ENCODE measurements around the gene PEX11A. TPM values are rescaled to one million over a fixed set of nuclear protein-coding genes. Genes with fewer than 3 reads are reported as not detected.

PEX11A gene
- total and polyA plus RNA-seq, 2 of the 8 experiments (the other 6 are each of a cell fraction or from before 2014, with no cell fraction given): 2.9 to 3.0 TPM

GRCh38 chr15:89695198-89695597 lies 4.6 kb upstream of the PEX11A start:
- H2BK20ac ChIP-seq (ENCODE audit: low read length): no peak overlapping the region
- ChIA-PET CTCF (ENCODE audit: partially characterized antibody) (interaction anchor here (1.2 to 1.7 kb wide), 2 partner anchors 21 to 180 kb away, joined by 3 read pairs; no protein-coding TSS in a partner anchor), POLR2A (ENCODE audit: partially characterized antibody) (no interaction called here)
- WGBS, 2 experiments (ENCODE audit: extremely low coverage in 1 of 2, insufficient coverage in 1 of 2, insufficient read length in 1 of 2, insufficient replicate concordance in 2 of 2, low coverage in 1 of 2, low lambda C conversion rate in 2 of 2, missing lambda C conversion rate in 1 of 2): 78% methylated on average over 1 of the region's 1 CpG; no CpG with 5 or more reads in 1 of the 2 experiments
- H4K20me1 ChIP-seq (replicated peaks in 1 of 2; ENCODE audit: control insufficient read depth in 1 of 2, insufficient read depth in 2 of 2, low read length in 2 of 2): no peaks in the 10 kb centered on the region
- H3K27ac ChIP-seq (ENCODE audit: low read depth, low read length): no peak overlapping the region
- no peaks in the 10 kb centered on the region for H3K36me3 ChIP-seq (ENCODE audit: control insufficient read depth in 2 of 4, insufficient read depth in 4 of 4, low read length in 3 of 4)
- no peak for DNase-seq (ENCODE audit: low read depth in 1 of 2, low spot score in 2 of 2)
- no peak overlapping the region for H3K4me2 ChIP-seq (ENCODE audit: insufficient read depth in 1 of 2, low read depth in 2 of 2, low read length in 2 of 2)
- TF ChIP-seq SP2 (IDR thresholded peaks at IDR 0.05; ENCODE audit: low read length) (no peak), CTBP2 (IDR thresholded peaks at IDR 0.05; ENCODE audit: borderline replicate concordance, insufficient read depth, insufficient read length, low read length) (no peak), EP300 (IDR thresholded peaks at IDR 0.05; ENCODE audit: borderline replicate concordance in 1 of 2, low read depth in 2 of 2, low read length in 2 of 2) (no peak), E2F6 (IDR thresholded peaks at IDR 0.05) (no peak), NANOG (IDR thresholded peaks at IDR 0.05; ENCODE audit: insufficient read depth, low read depth, low read length, poor library complexity, severe bottlenecking) (no peak), MAFK (IDR thresholded peaks at IDR 0.05; ENCODE audit: low read depth, low read length) (no peak)
- no peaks in the 10 kb centered on the region for H3K9me3 ChIP-seq (ENCODE audit: insufficient read depth in 2 of 2, low read depth in 1 of 2, low read length in 1 of 2)
- H3K79me2 ChIP-seq (ENCODE audit: control insufficient read depth in 1 of 2, insufficient read depth in 2 of 2, low read length in 2 of 2): no peaks in the 10 kb centered on the region
- H2AFZ ChIP-seq (ENCODE audit: low read length): no peak overlapping the region
- H4K8ac ChIP-seq (ENCODE audit: extremely low read depth, insufficient read depth, low read length): no peak overlapping the region
- peaks cover 6% of the 10 kb centered on the region; the same call in 1 of the 2 replicates for H3K23me2 ChIP-seq (ENCODE audit: low read depth, low read length)
- no peak overlapping the region for H3K14ac ChIP-seq (ENCODE audit: insufficient read length)
- no peak overlapping the region for H2BK5ac ChIP-seq (ENCODE audit: low read depth, low read length)
- no peak overlapping the region for H4K91ac ChIP-seq (replicated peaks; ENCODE audit: insufficient read length, low read length)
- no peaks in the 10 kb centered on the region for H3K79me1 ChIP-seq (ENCODE audit: low read depth, low read length)
- H3K4ac ChIP-seq (replicated peaks; ENCODE audit: insufficient read length, low read depth, low read length): no peak overlapping the region
- H3K18ac ChIP-seq (ENCODE audit: extremely low read depth, low read length): no peak overlapping the region
- no peak overlapping the region for H3K23ac ChIP-seq (ENCODE audit: insufficient read length)
- no peak overlapping the region for H2BK15ac ChIP-seq (ENCODE audit: low read length)
- H2BK120ac ChIP-seq (replicated peaks; ENCODE audit: low read depth, low read length): no peak overlapping the region
- no peak overlapping the region for H2AK5ac ChIP-seq (ENCODE audit: low read depth, low read length)
- no peaks in the 10 kb centered on the region; a peak in 1 of 7 replicates for H3K27me3 ChIP-seq (replicated peaks in 1 of 4; ENCODE audit: control insufficient read depth in 3 of 4, extremely low read depth in 1 of 4, insufficient read depth in 3 of 4, low read length in 3 of 4)
- no peak overlapping the region for H3K4me3 ChIP-seq (ENCODE audit: extremely low read depth in 1 of 4, insufficient read depth in 2 of 4, low read depth in 3 of 4, low read length in 4 of 4)
- FAIRE-seq: no peak
- H3K9ac ChIP-seq (replicated peaks in 1 of 4; ENCODE audit: extremely low read depth in 1 of 4, low read depth in 3 of 4, low read length in 3 of 4): no peak overlapping the region
- no peak overlapping the region for H3K56ac ChIP-seq (replicated peaks; ENCODE audit: insufficient read length, low read depth, low read length)
- H2BK12ac ChIP-seq (ENCODE audit: low read depth, low read length): no peak overlapping the region
- H4K5ac ChIP-seq (ENCODE audit: insufficient read length, low read depth, low read length): no peak overlapping the region
- H3K4me1 ChIP-seq (replicated peaks in 1 of 4; ENCODE audit: control insufficient read depth in 3 of 4, insufficient read depth in 4 of 4, low read length in 3 of 4): no peaks in the 10 kb centered on the region
